DMS114 treated with DMSO at 0.1 percent for 48 hours (cell line): ENCODE results near the gene MAPRE2.

Source experiments
- DNase-seq: peaks from one replicate; lab custom pipeline; 2025; ENCODE audit not compliant: unreplicated experiment; lab: John Stamatoyannopoulos, UW

MAPRE2 gene

DNA sequence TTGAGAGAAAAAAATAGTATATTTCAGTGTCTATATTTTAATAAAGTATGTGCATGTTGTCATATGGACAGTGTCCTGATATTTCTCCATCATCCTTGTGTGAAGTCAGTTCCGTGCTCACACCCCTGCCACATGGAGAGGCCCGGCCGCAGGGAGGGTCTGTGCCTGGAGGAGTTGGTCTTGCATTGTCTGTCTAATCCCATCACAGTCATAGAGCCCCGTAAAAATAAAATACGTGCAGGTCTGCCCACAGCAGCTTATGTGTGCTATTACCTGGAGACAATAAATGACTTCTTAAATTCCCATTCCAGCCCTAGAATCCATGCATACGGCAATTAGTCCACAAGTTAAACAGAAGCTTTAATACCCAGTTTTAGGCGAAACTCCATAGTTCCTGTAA is 20.1 kb downstream of the MAPRE2 start:
- no peak for DNase-seq

DNA sequence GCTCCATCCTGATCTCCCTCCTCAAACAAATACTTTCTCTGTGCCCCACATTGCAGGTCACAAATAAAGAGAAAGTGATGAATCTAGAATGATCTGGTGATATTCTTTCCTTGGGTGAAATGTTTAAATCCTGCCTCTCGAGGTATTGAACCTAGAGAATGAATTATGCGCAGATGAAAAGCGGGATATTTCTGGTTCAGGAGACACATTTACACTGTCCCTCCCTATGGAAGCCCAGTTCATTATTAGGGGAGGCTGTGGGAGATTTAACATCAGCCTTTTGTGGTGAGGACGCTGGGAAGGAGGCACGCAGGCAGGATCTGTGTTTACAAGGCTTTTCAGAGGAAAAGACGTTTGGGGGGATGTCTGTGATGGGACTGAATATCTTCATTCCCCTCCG is 20.6 kb downstream of the MAPRE2 start:
- DNase-seq: no peak

DNA sequence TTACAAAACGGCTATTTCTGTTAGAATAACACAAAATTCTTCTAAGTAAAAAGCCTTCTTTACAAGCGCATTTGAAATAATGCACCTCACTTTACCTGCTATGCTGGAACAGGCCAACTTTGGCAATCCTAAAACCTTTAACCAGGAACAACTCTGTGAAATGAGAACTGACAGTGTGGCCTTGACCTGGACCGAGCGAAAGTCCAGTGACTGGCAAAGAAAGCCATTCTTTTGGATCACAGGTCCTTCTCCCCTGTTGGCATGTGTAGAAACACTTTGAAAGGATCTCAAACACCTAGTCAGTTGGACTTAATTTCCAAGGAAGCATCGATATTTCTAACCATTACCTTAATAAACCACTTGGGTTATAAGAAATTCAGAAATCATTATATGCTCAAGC is 21.2 kb downstream of the MAPRE2 start:
- DNase-seq: no peak

DNA sequence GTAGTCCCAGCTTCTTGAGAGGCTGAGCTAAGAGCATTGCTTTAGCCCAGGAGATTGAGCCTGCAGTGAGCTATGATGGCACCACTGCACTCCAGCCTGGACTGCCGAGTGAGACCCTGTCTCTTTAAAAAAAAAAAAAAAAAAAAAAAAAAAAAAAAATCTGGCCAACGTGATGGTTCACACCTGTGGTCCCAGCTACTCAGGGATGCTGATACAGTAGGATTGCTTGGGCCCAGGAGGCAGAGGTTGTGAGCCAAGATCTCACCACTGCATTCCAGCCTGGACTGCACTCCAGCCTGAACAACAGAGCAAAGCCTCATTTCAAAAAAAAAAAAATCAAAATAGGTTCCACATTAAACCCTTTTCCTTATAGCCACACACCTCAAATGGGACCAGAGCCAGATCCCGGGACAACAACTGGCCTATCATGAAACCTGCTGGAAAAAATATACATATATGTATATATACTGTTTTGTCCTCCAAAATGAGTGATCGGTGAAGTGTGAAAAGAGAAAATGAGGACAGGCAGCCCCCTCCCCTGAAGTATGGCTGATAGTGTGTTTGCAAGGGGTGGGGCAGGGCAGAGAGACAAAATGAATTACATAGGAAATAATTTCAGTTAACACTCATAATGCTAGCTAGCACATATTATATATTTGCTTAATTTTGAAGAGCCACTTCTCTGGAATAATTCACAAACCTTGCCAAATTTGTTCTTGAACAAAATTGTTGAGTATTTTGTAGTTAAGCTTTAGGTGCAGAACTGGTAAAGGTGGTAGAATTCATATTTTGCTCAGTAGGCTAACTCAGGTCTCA is 22.9 kb downstream of the MAPRE2 start:
- no peak for DNase-seq

DNA sequence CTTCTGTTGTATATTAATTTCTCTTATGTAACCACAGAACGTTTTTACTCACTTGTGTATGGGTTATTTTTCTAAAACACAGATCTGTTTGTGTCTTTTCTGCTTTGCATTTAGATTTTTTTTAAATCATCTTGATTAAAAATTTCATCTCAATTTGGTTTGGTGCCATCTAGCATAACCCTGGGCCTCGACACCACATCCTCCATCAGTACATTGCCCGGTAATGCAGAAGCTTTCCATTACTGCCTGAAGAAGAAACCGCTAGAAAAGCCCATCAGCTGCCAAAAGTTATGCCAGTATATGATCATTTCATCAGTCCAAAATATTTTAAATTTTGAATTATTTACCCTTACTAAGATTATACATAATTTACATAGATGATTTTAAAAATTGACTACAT is 26.2 kb downstream of the MAPRE2 start:
- DNase-seq: no peak

DNA sequence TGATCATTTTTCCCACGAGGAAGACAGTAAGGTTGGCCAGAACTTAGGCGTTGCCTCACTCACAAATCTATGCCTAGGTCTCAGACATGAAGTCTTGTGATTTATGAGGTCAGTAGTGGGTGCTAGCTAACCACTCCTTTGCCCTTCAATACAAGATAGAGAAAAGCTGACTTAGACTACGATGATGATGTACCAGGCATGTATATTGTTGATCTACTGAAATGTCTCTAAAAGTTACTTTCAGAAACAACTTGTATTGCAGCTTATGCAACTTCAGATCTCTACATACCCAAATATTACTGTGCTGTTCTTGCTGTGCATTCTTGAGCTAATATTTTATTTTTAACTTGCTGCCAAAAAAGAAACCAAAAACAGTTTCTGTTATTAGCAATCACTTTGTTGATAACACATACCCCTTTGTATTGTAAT is 30.6 kb downstream of the MAPRE2 start:
- no peak for DNase-seq

DNA sequence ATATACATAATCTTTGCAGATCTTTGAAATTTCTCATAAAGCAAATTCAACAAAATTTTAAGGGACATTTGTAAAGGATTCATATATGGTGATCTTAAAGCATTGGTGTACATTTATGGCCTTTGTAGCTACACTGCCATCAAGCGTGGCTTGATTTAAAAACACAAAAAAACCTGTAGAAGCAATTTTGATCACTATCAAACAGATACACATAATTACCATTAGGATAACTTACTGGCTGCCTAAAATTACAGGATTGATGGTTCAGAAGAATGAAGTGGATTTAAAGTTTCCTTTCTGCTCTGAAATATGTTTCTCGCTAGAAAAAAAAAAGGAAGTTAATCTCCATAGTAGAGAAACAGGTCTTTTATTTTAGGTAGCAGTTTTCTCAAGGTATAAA is 31.4 kb downstream of the MAPRE2 start:
- no peak for DNase-seq

DNA sequence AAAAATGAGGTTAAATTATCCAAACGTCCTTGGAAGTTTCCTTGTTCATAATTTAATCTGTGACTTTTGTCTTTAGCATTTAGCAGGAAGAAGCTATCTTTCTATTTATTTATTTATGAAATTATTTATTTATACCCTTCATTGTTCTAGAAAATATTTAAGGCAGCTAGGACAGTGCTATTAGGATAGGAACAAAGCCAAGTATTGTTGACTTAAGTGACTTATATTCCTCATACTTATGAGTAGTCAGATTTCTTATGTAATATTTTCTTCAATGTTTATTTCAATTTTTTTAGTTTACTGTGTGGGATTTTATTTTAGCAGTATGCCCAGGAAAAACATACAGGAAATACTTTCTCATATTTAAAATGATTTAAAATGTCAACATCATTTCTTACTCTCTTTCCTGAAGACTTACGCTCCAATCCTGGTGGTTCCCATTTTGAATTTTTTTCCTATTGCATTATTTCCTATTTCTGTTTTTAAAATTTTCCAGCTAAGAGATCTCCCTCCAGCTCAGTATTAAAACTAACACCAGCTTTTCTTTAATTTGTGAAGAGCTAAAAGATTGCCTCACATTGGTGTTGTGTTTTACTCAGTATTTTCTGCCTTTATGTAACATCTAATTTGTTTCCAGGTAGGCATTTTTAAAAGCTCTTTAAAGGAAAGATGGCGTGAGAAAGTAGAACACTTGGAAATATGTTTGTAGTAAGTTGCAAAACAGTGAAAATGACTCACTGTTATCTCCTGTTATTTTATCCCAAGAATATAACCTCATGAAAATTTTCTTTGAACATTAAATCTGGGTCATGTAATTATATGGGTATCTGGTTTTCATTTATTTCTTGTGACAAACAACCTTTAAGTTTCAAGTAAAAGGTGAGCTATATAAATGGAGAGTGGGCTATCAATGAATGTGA is 32.2 kb downstream of the MAPRE2 start:
- DNase-seq: no peak

DNA sequence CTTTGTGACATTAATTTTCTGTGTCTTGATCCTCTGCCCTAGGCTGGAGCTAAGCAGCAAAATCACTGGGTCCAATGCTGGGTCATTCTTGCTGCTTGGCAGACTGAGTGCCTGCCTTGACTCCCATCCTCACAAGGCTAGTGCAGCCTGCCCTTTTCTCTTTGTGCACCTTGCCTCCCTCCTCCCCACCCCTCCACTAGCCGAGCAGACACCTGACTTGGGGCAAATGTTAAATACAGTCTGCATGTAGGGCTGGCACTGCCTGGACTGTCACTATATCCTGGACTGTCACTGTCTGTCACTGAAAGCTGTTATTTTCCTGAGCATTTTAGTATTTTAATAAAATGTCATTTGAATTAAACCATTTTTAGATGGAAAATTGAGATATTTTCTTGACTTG is 33.4 kb downstream of the MAPRE2 start:
- DNase-seq: no peak

DNA sequence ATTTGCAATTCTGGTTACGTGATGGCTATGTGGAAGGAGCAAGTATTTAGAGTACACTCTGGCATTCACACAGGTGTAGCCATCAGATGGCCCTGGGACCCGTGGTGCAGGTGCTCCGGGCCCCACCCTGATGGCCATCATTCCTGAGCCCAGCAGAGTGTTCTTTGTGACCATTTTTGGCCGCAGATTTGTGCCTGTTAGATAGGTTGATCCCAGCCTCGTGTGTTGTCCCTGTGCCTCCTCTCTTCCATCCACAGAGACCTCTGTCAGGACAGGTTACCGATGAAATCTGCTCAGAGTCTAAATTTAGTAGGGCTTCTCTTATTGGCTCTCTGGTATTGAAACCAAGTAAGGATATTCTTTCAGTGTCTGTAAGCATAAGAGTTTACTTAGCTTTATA is 33.9 kb downstream of the MAPRE2 start:
- DNase-seq: no peak

DNA sequence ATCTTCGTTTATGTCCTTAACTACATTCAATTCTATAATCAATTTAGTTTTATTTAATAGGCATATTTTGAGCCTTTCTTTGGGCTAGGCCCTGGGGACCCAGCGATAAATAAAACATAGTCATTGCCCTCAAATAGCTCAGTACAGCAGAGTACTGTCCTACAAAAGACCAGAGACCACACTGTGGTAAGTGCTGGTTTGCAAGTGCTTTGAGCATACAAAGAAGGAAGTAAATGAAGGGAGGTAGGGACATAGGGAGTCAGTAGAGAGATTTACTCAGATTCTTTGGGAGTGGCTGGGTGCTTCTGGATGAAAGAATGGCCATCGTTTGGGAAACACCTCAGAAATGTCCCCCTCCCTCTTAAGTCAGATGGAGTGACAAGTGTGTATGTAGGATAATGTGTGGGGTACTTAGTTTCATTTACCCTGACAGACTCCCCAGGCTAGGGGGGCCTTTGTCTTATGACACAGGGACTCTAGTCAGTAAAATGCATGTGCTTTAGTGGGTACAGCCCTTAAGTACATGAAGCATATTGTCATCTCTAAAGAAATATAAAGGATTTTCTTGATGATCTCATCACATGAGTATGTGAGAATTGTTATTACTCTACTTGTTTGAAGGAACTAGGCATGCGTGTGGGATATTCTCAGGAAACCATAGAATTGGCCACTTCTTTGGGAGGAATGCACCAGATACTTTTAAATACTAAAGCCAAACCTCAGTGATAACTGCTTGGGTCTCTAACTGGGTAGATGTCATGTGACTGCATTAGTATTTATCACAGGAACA is 35.1 kb downstream of the MAPRE2 start:
- no peak for DNase-seq

DNA sequence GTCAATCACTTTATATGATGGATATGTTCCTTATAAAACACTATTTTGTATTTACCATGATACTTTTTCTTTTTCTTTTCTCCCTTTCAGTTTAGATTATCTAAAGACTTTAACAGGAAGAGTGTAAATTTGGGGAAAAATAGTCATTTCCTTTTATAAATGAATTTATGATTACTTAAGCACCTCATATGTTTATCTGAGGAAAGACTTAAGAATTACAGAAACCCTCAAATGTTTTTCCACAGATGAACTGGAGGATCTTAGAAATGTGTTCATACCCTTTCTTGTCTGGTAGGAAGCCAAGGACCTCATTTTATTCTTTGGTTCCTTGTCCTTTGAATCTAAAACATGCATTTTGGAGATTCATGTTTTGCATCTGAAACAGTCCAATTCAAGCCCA is 36.7 kb downstream of the MAPRE2 start:
- DNase-seq: no peak

DNA sequence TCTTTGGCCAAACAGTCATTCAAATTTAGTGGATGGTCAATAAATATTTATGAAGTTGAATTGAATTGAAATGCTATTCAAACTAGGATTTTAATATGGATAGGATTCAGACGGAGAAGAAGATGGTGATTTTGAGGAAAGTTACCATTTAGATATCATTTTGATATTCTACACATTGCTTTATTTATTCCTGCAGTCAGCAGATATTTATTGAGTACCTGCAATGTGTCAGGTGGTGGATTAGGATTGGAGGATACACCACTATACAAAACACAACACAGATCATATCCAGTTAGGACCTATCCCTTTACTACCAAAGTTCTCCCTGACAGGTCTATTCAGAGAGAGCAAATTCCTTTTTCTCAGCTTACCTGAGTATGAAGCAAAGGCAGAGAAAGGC is 38.8 kb downstream of the MAPRE2 start:
- no peak for DNase-seq

DNA sequence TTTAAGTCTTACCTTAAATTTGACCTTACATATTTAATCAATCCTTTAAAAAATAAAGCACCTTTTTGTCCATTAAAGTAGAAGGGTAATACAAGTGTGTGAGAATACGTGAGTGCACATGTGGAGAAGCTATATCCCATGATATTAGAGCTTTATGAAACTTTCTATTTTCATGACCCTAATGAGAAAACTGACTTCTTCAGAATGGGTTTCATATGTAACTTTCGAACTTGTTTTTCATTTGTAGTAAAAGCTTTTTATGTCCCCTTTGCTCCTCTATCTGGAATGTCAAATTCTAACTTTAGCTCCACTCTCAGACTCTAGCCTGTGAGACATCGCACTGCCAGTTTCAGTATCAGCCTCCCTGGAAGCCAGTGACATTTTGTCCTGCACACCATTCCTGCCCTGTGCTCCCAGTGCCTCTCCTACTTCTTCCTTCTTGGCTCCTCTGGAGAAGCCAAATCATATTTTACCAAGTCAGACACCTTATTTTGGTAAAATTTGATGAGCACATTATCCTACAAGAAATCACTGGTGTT is 42.0 kb downstream of the MAPRE2 start:
- DNase-seq: no peak

DNA sequence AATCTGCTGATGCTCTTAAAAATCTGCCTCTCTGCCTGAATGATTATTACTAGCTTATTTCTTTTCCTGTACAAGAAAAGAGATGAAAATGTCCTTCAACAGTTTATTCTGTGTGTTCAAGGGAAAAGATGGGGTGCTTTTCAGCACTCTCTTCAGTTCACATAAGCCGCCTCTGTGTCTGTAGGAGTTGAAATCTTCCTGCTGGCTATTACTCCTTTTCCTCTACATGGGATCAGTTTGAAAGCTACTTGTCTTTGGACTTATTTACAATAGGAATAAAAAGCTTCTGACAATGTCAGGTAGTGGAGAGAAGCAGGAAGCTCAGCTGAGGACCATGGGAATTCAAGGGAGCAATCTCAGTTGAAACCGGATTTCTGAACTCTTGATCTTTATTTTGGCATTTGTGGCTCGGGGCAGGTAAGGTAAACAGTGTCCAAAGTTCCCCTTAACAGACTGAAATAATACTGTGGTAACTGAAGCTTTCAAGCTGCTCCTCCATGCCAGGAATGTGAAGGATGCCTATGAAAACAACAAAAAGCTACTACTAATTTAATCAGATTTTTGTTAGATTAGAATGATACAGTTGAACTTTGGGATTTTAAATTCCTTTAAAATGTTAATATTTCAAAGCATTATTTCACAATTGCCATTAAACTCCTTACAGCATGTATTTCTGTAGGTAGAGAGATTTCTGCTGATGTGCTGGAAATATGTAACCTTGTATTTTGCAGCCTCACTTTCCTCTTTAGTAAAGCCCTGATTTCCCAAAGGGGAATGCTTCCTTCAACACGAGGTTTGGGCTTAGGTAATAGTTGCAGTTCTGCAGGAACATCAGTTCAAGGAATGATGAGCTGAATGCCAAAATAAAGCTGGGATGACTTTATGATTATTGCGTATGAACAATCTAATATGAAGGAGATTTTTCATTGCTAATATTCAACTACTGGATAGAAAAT is 43.6 kb downstream of the MAPRE2 start:
- no peak for DNase-seq

DNA sequence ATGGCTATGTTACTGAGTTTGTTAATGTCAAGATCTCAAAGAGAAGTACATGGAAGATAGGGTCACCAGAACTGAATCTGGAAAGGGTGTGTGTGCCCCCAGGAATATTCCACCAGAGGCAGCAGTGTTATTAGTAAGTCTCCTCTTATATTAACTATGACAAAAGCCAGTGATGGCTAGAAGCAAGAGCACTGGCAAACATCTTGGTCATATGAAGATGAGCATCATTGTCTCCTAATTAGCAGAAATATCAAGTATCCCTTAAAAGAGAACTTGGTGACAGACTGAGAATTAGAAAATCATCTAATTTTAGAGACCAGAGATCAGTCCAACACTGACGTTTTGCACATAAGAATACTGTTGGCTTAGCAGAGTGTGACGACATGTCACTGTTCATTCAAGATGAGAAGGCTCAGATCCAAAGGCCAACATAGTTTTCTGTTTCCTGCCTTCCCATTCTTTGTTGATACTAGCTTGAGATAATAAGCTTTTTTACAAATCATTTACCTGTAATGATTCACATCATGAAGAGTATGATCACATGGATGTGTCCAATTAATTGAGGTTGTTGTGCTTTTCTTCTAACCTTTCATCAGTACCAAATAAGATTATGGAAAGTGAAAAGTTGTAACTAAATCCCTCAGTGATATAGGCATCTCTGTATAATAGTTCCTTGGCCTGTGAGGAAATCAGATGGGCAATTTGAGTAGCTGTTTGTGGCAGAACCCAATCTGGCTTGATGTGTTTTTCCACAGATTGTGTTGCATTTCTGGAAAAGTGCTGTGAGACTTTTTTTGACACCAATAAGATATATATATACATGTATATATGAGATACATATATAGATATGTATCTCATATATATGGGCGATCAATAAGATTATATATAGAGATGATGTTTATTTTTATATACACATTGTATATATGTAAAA is 44.5 kb downstream of the MAPRE2 start:
- DNase-seq: no peak

DNA sequence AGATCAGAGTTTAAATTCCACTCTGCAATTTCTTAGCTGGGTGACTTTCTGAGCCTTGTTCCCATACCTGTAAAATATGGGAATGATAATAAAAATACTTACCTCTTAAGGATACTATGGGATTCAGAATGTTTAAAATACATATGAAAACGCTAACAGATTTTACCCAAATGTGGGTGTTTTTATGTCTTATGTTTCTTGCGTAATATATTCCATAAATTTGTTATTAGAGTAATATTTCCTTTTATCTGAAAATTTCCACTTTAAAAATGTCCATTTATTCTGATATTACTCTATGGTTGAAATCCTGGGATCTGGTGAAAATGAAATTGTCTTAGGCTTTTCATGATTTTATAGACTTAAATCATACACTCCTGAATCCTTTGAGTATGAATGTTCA is 45.5 kb downstream of the MAPRE2 start:
- no peak for DNase-seq

DNA sequence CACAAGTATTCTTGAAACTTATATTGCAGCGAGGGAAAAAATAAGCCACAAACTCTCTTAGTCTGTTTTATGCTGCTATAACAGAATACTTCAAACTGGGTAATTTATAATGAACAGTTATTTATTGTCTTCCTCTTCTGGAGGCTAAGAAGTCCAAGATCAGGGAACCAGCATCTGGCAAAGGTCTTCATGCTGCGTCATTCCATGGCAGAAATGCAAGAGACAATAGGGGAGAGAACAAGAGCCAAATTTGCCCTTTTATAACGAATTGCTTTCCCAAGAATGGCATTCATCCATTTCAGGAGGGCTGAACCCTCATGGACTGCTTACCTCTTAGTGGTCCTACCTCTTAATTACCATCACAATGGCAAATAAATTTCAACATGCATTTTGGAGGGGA is 46.5 kb downstream of the MAPRE2 start:
- DNase-seq: no peak

DNA sequence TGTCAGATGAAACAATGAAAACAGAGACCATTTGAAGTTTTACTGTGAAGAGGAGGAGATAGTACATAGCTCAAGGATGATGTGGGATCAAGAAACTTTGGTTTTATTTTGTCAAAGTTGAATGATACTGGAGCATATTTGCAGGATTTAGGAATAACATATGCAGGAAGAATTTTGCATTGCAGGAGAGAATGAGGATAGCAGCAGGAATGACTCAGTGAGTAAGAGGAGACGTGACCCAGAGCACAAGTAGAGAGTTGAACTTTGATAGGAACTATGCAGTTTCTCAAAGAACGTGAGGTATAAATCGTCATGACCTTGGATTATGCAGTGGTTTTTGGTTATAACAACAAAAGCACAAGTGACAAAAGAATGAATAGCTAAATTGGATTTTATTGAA is 47.7 kb downstream of the MAPRE2 start:
- DNase-seq: no peak
